ENCODE results near the gene RIN3.

The RIN3 gene

GRCh38 chr14:92712654-92713051 lies 199.1 kb downstream of the RIN3 start:
- no peak for DNase-seq

- peak in 28 of 51 donors; percentile 9 to 67 (median 34) for DNase-seq
These were observed 201.2 kb downstream of the RIN3 start for GRCh38 chr14:92714739-92715307.

- no peak for DNase-seq
These were observed 202.6 kb downstream of the RIN3 start for GRCh38 chr14:92716131-92716530.

GRCh38 chr14:92717571-92718042 lies 204.0 kb downstream of the RIN3 start:
- DNase-seq, result no peak

GRCh38 chr14:92718664-92719063 lies 205.1 kb downstream of the RIN3 start:
- DNase-seq, result no peak

- DNase-seq, result no peak
These were observed 205.8 kb downstream of the RIN3 start for GRCh38 chr14:92719421-92719820.

GRCh38 chr14:92719890-92720323 lies 206.3 kb downstream of the RIN3 start:
- no peak for DNase-seq

- DNase-seq, result no peak
These were observed 211.1 kb downstream of the RIN3 start for GRCh38 chr14:92724516-92725340.

- DNase-seq, result no peak
These were observed 212.8 kb downstream of the RIN3 start for GRCh38 chr14:92726135-92726932.

- DNase-seq, result no peak
These were observed 213.3 kb downstream of the RIN3 start for GRCh38 chr14:92726933-92727262.

GRCh38 chr14:92728759-92729364 lies 215.3 kb downstream of the RIN3 start:
- DNase-seq, result peak in 1 of 51 donors; percentile 25

- no peak for DNase-seq
These were observed 216.2 kb downstream of the RIN3 start for GRCh38 chr14:92729634-92730358.

GRCh38 chr14:92731622-92732115 lies 218.1 kb downstream of the RIN3 start:
- no peak for DNase-seq

- DNase-seq, result no peak
These were observed 219.4 kb downstream of the RIN3 start for GRCh38 chr14:92733007-92733406.

- DNase-seq, result no peak
These were observed 221.0 kb downstream of the RIN3 start for GRCh38 chr14:92734618-92735017.

GRCh38 chr14:92735344-92735743 lies 221.8 kb downstream of the RIN3 start:
- DNase-seq, result no peak

- DNase-seq, result no peak
These were observed 223.6 kb downstream of the RIN3 start for GRCh38 chr14:92737206-92737605.

GRCh38 chr14:92737619-92738188 lies 224.1 kb downstream of the RIN3 start:
- DNase-seq, result no peak

Measured in hypothalamus (tissue), 51 donors.